Posterior cingulate gyrus (tissue), 11 donors: ENCODE results near the gene PPARA.
A peak's percentile ranks its signal among the peaks of the same experiment; 100 is the strongest.

Experiments
- DNase-seq, 10 donors: peaks; one replicate each; pipeline versions ENCODE4 v3.0.0 to v3.0.0-alpha.2; 2020 to 2021; ENCODE audit warnings: mixed read lengths in 3 of 10
- intact Hi-C: fragments of 100-400 bp; cut with DNase I; formaldehyde crosslinking; loops from one replicate; pipeline ENCODE4 v1.15.1; 2023

The PPARA gene

GRCh38 chr22:46159777-46160176, 9.5 kb downstream of the PPARA start:
- peak in 1 of 10 donors; percentile 36 for DNase-seq
- intact Hi-C loops = no loop called here

GRCh38 chr22:46162285-46162684, 12.0 kb downstream of the PPARA start:
- intact Hi-C loops = no loop called here
- DNase-seq = no peak

- intact Hi-C loops = no loop called here
- DNase-seq = no peak
Observed at GRCh38 chr22:46162771-46163556, 12.6 kb downstream of the PPARA start.

DNA sequence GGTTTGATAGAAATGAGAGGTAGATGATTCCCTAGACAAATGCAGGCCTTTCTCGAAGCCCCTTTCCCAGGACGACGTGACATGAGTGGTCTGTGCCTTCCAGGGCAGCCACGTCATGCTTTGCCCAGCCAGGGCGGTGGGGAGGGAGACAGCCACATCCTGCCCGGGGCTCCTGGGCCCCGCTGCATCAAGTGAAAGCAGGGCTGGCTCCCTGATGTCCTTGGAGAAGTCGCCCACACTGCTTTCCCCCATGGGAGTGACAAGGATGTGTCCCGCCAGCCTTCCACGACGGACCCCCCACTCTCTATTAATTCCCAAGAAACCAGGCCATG, 13.2 kb downstream of the PPARA start:
- intact Hi-C loops = no loop called here
- no peak for DNase-seq

DNA sequence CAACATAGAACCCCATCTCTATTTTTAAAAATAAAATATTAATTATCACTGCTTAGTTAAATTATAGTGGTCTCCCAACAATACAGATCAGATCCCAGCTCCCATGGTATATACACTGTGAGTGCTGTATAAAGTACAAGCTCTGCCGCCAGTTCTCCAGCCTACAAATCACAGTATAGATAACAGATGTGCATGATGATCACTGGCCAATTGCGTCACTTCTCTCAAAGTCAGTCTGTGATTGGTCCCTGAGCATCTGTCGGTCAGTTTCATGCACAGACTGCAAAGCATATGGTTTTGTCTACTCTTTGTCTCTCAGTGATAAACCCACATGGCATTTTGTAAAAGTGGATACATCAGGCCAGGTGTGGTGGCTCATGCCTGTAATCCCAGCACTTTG, 15.7 kb downstream of the PPARA start:
- intact Hi-C loops = no loop called here
- DNase-seq = no peak

- no peak for DNase-seq
- intact Hi-C loops = no loop called here
Observed at GRCh38 chr22:46169628-46170027, 19.3 kb downstream of the PPARA start.

- intact Hi-C loops = no loop called here
- DNase-seq = no peak
Observed at GRCh38 chr22:46171940-46172339, 21.6 kb downstream of the PPARA start.

GRCh38 chr22:46172522-46173110, 22.3 kb downstream of the PPARA start:
- intact Hi-C loops = no loop called here

DNA sequence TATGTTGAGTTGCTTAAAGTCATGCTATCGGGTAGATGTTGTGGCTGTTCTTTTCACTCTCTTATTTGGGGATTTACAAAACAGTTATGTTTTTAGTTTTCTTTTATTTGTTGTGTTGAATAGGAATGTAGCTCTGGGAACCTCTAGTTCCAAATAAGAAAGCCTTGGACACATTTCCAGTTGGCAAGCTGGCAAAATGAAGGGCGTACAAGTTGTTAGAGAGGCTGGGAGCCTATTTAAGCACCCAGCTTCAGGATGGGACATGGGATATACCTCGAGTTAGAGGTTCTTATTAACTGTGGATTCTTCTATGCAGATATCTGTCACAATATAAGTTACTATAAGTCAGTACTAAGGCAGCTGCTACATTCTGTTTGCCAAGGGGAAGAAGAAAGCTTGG, 22.8 kb downstream of the PPARA start:
- intact Hi-C loops = no loop called here
- DNase-seq = no peak

More at GRCh38 chr22:46172522-46173110, 22.3 kb downstream of the PPARA start:
- no peak for DNase-seq

- DNase-seq = no peak
- intact Hi-C loops = no loop called here
Observed at GRCh38 chr22:46175631-46176030, 25.3 kb downstream of the PPARA start.

DNA sequence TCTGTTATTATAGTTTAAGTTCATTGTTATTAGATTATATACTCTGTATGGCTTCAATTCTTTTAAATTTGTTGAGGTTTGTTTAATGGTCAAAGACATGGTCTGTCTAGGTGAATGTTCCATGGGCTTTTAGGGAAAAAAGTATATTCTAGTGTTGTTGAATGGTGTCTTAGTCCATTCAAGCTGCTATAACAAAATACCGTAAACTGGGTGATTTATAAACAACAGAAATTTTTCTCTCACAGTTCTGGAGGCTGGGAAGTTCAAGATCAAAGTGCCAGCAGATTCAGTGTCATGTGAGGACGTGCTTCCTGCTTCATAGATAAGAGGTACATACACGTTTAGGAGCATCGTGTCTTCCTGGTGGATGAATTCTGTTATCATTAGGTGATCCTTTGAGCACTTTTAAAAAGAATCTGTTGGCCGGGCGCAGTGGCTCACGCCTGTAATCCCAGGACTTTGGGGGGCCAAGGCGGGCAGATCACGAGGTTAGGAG, 26.2 kb downstream of the PPARA start:
- DNase-seq = no peak
- intact Hi-C loops = no loop called here

- DNase-seq = no peak
- intact Hi-C loops = no loop called here
Observed at GRCh38 chr22:46178755-46179505, 28.6 kb downstream of the PPARA start.

GRCh38 chr22:46179748-46180147, 29.4 kb downstream of the PPARA start:
- intact Hi-C loops = no loop called here
- DNase-seq = no peak

DNA sequence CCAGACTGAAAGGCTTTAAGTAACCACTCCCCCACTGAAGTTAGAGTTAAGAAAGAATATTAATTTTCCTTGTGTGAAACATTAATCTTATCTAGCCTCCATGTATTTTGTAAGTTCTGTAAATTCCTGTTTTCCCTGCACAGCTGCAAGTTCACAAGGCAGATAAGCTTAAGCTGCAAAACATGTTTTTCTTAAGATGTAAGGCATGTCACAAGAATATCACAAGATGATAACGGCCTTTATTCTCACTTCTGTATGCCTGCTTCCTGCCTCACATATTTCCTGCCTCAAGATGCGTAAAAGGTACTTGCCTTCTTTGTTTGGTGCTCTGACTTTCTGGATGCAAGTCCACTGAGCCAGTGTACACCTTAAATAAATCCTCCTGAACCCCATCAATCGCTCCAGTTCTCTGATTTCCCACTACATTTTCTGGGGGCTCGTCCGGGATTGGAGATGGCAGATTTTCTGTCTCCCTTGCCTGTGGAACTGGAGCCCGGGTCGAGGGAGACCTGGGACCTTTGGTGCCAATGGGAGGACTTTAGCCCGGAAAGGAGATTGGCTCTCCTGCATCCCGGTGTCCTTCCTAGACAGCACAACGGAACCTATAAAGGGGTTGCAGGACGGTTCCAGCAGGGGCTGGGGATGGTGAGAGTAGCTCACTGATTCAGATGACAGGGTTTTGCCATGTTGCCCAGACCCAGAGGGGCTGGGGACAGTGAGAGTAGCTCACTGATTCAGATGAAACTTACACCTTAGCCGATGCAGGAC, 30.2 kb downstream of the PPARA start:
- intact Hi-C loops = no loop called here
- DNase-seq = no peak

DNA sequence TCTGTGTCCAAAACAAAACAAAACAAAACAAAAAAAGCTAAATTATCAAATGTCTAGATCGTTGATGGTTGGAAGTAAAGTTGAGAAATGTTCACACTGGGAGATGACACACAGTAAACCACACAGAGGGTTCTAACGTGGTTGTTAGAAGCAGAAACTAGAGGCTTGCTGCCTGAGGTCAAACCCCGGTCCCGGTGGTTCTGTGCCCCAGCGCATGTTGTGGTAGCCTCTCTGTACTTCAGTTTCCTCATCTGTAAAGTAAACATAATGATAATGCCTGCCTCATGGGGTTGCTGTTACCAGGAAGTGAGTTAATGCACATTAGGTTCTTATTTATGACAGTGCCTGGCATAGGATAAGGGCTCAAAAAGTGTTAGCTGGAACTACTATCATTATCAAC, 33.4 kb downstream of the PPARA start:
- no peak for DNase-seq
- intact Hi-C loops = no loop called here

DNA sequence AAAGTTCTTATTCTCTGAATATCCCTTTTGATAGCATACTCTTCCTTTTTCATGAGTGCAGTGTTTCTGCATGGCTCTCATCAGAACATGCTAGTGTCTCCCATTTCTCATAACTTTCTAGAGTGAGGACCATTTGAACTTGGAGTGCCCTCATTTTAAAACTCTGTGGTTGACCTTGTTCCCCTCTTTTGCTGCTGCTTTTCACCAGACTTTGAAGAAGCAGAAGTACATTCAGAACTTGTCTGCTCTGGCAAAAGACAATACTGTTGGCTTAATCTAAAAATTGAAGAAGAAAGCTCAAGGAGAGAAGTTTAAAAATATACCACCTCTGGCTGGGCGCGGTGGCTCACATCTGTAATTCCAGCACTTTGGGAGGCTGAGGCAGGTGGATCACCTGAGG, 35.0 kb downstream of the PPARA start:
- DNase-seq = no peak
- intact Hi-C loops = no loop called here

DNA sequence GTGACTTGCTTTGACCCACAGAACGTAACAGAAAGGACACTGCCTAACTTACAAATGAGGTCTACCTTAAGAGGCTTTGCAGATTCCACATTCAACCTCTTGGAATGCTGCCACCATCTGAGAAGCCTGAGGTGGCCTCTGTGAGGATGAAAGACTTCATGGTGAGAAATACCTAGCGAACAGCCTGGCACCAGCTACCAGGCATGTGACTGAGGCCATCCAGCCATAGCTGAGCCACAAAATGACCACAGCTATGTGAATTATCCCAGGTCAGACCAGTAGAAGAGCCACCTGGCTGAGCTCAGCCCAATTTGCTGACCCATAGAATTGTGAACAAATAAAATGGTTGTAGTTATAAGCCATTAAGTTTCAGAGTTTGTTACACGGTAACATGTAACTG, 37.5 kb downstream of the PPARA start:
- no peak for DNase-seq
- intact Hi-C loops = no loop called here

DNA sequence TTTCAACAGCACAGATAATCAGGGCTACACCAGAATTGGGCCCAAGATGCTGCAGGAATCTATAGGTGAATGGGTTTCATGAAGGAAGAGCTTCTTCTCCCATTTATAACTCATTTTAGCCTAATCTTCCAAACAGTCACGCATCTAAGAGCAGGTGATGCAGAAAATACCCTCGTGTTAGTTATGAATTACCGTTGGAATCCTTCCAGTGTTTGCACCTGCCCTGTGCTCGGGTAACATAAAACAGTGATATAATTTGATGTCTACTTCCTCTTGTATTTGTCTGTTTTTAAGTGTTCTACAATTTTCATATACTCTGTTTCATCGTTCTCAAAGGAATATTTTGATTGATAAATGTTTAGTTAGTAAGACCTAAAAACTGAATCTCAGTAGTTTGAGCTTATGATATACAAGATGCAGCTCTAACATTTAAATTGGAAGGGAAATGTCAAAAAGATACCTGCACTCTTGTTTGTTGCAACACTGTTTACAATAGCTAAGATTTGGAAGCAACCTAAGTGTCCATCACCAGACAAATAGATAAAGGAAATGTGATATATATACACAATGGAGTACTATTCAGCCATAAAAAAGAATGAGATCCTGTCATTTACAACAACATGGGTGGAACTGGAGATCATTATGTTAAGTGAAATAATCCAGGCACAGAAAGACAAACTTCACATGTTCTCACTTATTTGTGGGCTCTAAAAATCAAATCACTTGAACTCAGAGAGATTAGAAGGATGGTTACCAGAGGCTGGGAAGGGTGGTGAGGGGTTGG, 42.1 kb downstream of the PPARA start:
- intact Hi-C loops = no loop called here
- DNase-seq = no peak

GRCh38 chr22:46193898-46194310, 43.6 kb downstream of the PPARA start:
- intact Hi-C loops = no loop called here
- DNase-seq = no peak

GRCh38 chr22:46195487-46196165, 45.3 kb downstream of the PPARA start:
- DNase-seq = no peak
- intact Hi-C loops = no loop called here
